A673 (cell line): Measurements from ENCODE around the gene SMYD1. TPM values are rescaled to one million over a fixed set of nuclear protein-coding genes. Genes with fewer than 3 reads are reported as not detected.

Experiments used
- BruUV-seq: library from RNA; stranded (reverse); fragments of 400-500 nt; replicated peaks from 2 replicates; lab custom pipeline; 2021; lab: Mats Ljungman, UMichigan
- CTCF ChIA-PET: fragments of 300-600 bp; sonication (Branson Sonifier 250); formaldehyde crosslinking; loops from one replicate; lab custom pipeline; 2022; ENCODE audit warnings: antibody characterized with exemption; lab: Charles Lee
- POLR2A ChIA-PET: fragments of 300-600 bp; sonication (Branson Sonifier 250); formaldehyde crosslinking; loops from one replicate; lab custom pipeline; 2022; ENCODE audit warnings: antibody characterized with exemption; ENCODE audit not compliant: low non-redundant PET; lab: Charles Lee
- DNase-seq: peaks from one replicate; pipeline ENCODE4 v3.0.0-alpha.2; 2015; ENCODE audit warnings: low spot score
- H3K27ac ChIP-seq: fragments of 200-600 bp; sonication (generic); 2 replicates; pipeline ENCODE4 v1.5.1; 2016; ENCODE audit warnings: mixed run types, low read depth, mild to moderate bottlenecking, mixed read lengths, antibody characterized with exemption, low read length; ENCODE audit not compliant: poor library complexity, severe bottlenecking
- H3K27me3 ChIP-seq: fragments of 200-600 bp; sonication (generic); replicated peaks from 2 replicates; pipeline ENCODE4 v1.6.1; 2017; ENCODE audit warnings: mixed run types, low read depth, mild to moderate bottlenecking, mixed read lengths, antibody characterized with exemption, low read length; ENCODE audit not compliant: insufficient read depth, poor library complexity
- H3K36me3 ChIP-seq: fragments of 200-600 bp; sonication (generic); 2 replicates; pipeline ENCODE4 v1.6.1; 2016; ENCODE audit warnings: mixed run types, mild to moderate bottlenecking, mixed read lengths, antibody characterized with exemption, low read length; ENCODE audit not compliant: insufficient read depth, poor library complexity, severe bottlenecking
- H3K4me1 ChIP-seq: fragments of 200-600 bp; sonication (generic); 2 replicates; pipeline ENCODE4 v1.6.1; 2017; ENCODE audit warnings: mixed run types, mild to moderate bottlenecking, mixed read lengths, antibody characterized with exemption, low read length; ENCODE audit not compliant: insufficient read depth, poor library complexity, severe bottlenecking
- H3K4me3 ChIP-seq: fragments of 200-600 bp; sonication (generic); 2 replicates; pipeline ENCODE4 v1.5.1; 2016; ENCODE audit warnings: low read depth, mixed run types, mild to moderate bottlenecking, mixed read lengths, low read length; ENCODE audit not compliant: poor library complexity, severe bottlenecking
- H3K9me3 ChIP-seq: fragments of 200-600 bp; sonication (generic); 2 replicates; pipeline ENCODE4 v1.6.1; 2016; ENCODE audit warnings: mixed run types, low read depth, mild to moderate bottlenecking, mixed read lengths, antibody characterized with exemption, low read length; ENCODE audit not compliant: poor library complexity, severe bottlenecking
- CTCF ChIP-seq: fragments of 300-800, 200-600 bp; sonication (generic); conservative IDR thresholded peaks from 2 replicates; pipeline ENCODE4 v1.5.1; 2017; ENCODE audit warnings: low read depth, mild to moderate bottlenecking, antibody characterized with exemption, low read length, moderate library complexity, mixed read lengths
- EZH2 ChIP-seq: fragments of 200-600 bp; sonication (generic); IDR thresholded peaks from 2 replicates; pipeline ENCODE4 v1.6.1; 2017; ENCODE audit warnings: borderline replicate concordance, low read depth, mild to moderate bottlenecking, mixed read lengths, antibody characterized with exemption, low read length; ENCODE audit not compliant: poor library complexity, severe bottlenecking
- intact Hi-C: fragments of 100-400 bp; cut with micrococcal nuclease; formaldehyde crosslinking; loops from one replicate; pipeline ENCODE4 v1.10.0; 2022; ENCODE audit not compliant: unreplicated experiment
- total RNA-seq: library from RNA; stranded (reverse); gene quantifications from 2 replicates; pipeline ENCODE4 v1.2.3, GENCODE V29; 2021

The SMYD1 gene
- total RNA-seq, 1 experiment from 2014 or later: not detected

- H3K27ac ChIP-seq: peak within 1 kb of the TSS; percentile 97
- intact Hi-C loops: no loop called here
- no TSS peak for BruUV-seq
Observed at GRCh38 chr2:88055371-88056128, 12.1 kb upstream of the SMYD1 start, which contains the start of gene KRCC1. TSS of gene KRCC1 (minus strand) at chr2:88055783. CDS start at chr2:88028563, 27,220 bp downstream.

GRCh38 chr2:88057437-88057844, 10.2 kb upstream of the SMYD1 start:
- TF ChIP-seq CTCF: no peak
- no peak for TF ChIP-seq EZH2
- ChIA-PET CTCF (no interaction called here), POLR2A (no interaction called here)
- H3K9me3 ChIP-seq: no peaks in the 10 kb centered on the region
- H3K4me1 ChIP-seq: peaks cover 25% of the 10 kb centered on the region
- H3K36me3 ChIP-seq: no peaks in the 10 kb centered on the region
- H3K4me3 ChIP-seq: no peak overlapping the region
- no TSS peak for BruUV-seq
- H3K27me3 ChIP-seq: no peaks in the 10 kb centered on the region
- DNase-seq: no peak
- intact Hi-C loops: no loop called here
- no peak overlapping the region for H3K27ac ChIP-seq

More at GRCh38 chr2:88055371-88056128, 12.1 kb upstream of the SMYD1 start, which contains the start of gene KRCC1:
- no peak for TF ChIP-seq CTCF
- TF ChIP-seq EZH2: no peak
- H3K9me3 ChIP-seq: no peaks in the 10 kb centered on the region
- no peaks in the 10 kb centered on the region for H3K36me3 ChIP-seq
- DNase-seq: peak; percentile 96
- ChIA-PET CTCF (no interaction called here), POLR2A (interaction anchor here (0.7 kb wide), 1 partner anchor 135 kb away, joined by 9 read pairs; no protein-coding TSS in a partner anchor)
- H3K4me3 ChIP-seq: peak within 1 kb of the TSS; percentile 95
- H3K4me1 ChIP-seq: peaks cover 25% of the 10 kb centered on the region
- H3K27me3 ChIP-seq: no peaks in the 10 kb centered on the region

- no TSS peak for BruUV-seq
- no peak for TF ChIP-seq CTCF
- no peak for TF ChIP-seq EZH2
- no peak overlapping the region for H3K4me3 ChIP-seq
- H3K27me3 ChIP-seq: no peaks in the 10 kb centered on the region
- no peak for DNase-seq
- ChIA-PET CTCF (no interaction called here), POLR2A (no interaction called here)
- intact Hi-C loops: no loop called here
- H3K4me1 ChIP-seq: peaks cover 20% of the 10 kb centered on the region
- H3K27ac ChIP-seq: no peak overlapping the region
- no peaks in the 10 kb centered on the region for H3K36me3 ChIP-seq
- no peaks in the 10 kb centered on the region for H3K9me3 ChIP-seq
Observed at GRCh38 chr2:88058191-88058590, 9.4 kb upstream of the SMYD1 start.
